Measurements from ENCODE around the gene GRIK3. TPM values are rescaled to one million over a fixed set of nuclear protein-coding genes. Genes with fewer than 3 reads are reported as not detected.

GRIK3 gene
- polyA plus RNA-seq, 1 donor (not counting 4 experiments of a cell fraction or from before 2014, with no cell fraction given), result not detected

DNA sequence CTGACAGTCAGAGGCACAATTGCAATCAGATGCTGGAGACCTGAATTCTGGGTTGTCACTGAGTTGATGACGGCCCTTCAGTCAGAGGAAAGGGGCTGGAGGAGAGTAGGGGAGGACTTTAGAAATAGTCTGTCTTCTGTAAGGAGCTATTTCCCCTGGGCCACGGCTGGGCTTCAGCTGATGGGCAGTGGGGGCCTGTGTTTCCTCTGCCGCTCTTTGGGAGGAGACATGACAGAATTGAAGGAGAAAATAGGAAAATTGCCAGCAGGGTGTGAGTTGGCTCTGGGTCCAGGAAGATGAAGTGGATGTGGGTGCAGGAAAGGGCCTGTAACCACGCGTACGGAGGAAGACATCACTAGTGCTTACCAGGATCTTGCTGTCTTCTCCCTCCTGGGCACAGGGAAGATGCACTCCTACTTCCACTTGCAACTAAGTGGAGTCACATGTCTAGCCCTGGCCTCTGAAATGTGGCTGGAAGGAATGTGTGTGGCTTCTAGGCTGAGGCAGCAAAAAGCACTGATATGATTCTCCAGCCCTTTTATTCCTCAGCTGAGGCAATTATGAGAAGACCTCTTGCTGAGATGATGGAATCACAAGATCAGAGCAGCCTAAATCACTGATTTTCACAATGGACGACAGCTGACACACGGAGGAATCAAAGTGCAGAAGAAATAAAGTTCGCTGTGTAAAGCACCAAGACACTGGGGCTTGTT is 250.0 kb downstream of the GRIK3 start:
- no peak for DNase-seq (ENCODE audit: low read depth, low spot score)
- no peak overlapping the region for H2AFZ ChIP-seq (ENCODE audit: control insufficient read depth, low read length)
- H3K9me3 ChIP-seq (ENCODE audit: control insufficient read depth, low read depth, low read length), result no peaks in the 10 kb centered on the region
- no peaks in the 10 kb centered on the region for H3K9me1 ChIP-seq (ENCODE audit: control insufficient read depth, extremely low read depth, insufficient read depth, low read length)
- TF ChIP-seq EZH2 (IDR thresholded peaks at IDR 0.05; ENCODE audit: low read length), result no peak
- TF ChIP-seq, protein P1, sequence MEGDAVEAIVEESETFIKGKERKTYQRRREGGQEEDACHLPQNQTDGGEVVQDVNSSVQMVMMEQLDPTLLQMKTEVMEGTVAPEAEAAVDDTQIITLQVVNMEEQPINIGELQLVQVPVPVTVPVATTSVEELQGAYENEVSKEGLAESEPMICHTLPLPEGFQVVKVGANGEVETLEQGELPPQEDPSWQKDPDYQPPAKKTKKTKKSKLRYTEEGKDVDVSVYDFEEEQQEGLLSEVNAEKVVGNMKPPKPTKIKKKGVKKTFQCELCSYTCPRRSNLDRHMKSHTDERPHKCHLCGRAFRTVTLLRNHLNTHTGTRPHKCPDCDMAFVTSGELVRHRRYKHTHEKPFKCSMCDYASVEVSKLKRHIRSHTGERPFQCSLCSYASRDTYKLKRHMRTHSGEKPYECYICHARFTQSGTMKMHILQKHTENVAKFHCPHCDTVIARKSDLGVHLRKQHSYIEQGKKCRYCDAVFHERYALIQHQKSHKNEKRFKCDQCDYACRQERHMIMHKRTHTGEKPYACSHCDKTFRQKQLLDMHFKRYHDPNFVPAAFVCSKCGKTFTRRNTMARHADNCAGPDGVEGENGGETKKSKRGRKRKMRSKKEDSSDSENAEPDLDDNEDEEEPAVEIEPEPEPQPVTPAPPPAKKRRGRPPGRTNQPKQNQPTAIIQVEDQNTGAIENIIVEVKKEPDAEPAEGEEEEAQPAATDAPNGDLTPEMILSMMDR (optimal IDR thresholded peaks at IDR 0.05 in 1 of 3, IDR thresholded peaks at IDR 0.05 in 1 of 3, conservative IDR thresholded peaks at IDR 0.05 in 1 of 3; ENCODE audit: extremely low read depth in 1 of 3, insufficient read depth in 2 of 3, low read length in 3 of 3), result no peak
- H3K4me2 ChIP-seq (ENCODE audit: control insufficient read depth, extremely low read depth, insufficient read depth, low read depth, low read length), result no peak overlapping the region
- no peaks in the 10 kb centered on the region for H3K36me3 ChIP-seq (ENCODE audit: control insufficient read depth in 2 of 2, extremely low read depth in 1 of 2, insufficient read depth in 2 of 2, low read length in 2 of 2)
- no peak for FAIRE-seq
- peaks cover 11% of the 10 kb centered on the region for H3K27me3 ChIP-seq (ENCODE audit: control insufficient read depth, extremely low read depth, insufficient read depth, low read length)
- dilution Hi-C loops (cut with MboI; ENCODE audit: extremely low pct_ligation_motif_present, low sequenced_read_pairs), result no loop called here
- no peaks in the 10 kb centered on the region for H4K20me1 ChIP-seq (ENCODE audit: control insufficient read depth, extremely low read depth, insufficient read depth, low read length)
- H3K9ac ChIP-seq (ENCODE audit: control insufficient read depth, extremely low read depth, insufficient read depth, low read length), result no peak overlapping the region
- no peak overlapping the region for H3K4me3 ChIP-seq (ENCODE audit: control insufficient read depth in 2 of 3, extremely low read depth in 1 of 3, insufficient read depth in 2 of 3, low read depth in 1 of 3, low read length in 3 of 3)
- no peaks in the 10 kb centered on the region for H3K4me1 ChIP-seq (ENCODE audit: control insufficient read depth, extremely low read depth, insufficient read depth, low read length)
- no peaks in the 10 kb centered on the region for H3K79me2 ChIP-seq (ENCODE audit: control insufficient read depth, insufficient read depth, low read length)
- H3K27ac ChIP-seq (ENCODE audit: control insufficient read depth, insufficient read depth, low read length), result no peak overlapping the region

DNA sequence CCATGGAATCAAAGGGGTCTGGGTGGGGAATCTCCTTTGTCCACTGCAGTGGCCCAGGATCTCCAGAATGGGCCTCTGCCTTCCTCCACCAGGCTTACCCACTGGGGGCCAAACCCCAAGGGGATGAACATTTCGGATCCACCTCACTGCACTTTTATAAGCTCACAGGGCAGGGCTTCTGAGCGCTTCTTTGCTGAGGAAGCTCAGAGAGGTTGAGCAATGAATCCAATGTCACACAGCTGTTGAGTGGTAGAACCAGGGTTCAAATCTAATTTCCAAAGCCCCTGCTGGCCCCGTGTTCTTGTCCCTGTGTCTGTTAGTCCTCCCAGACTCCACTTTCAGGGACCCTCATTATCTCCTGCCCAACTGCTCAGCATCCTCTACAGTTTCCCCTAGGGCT is 250.8 kb downstream of the GRIK3 start:
- peaks cover 11% of the 10 kb centered on the region for H3K27me3 ChIP-seq (ENCODE audit: control insufficient read depth, extremely low read depth, insufficient read depth, low read length)
- no peak for TF ChIP-seq EZH2 (IDR thresholded peaks at IDR 0.05; ENCODE audit: low read length)
- TF ChIP-seq, protein P1 (optimal IDR thresholded peaks at IDR 0.05 in 1 of 3, IDR thresholded peaks at IDR 0.05 in 1 of 3, conservative IDR thresholded peaks at IDR 0.05 in 1 of 3; ENCODE audit: extremely low read depth in 1 of 3, insufficient read depth in 2 of 3, low read length in 3 of 3), result no peak
- H3K4me2 ChIP-seq (ENCODE audit: control insufficient read depth, extremely low read depth, insufficient read depth, low read depth, low read length), result no peak overlapping the region
- no peak overlapping the region for H3K4me3 ChIP-seq (ENCODE audit: control insufficient read depth in 2 of 3, extremely low read depth in 1 of 3, insufficient read depth in 2 of 3, low read depth in 1 of 3, low read length in 3 of 3)
- H3K4me1 ChIP-seq (ENCODE audit: control insufficient read depth, extremely low read depth, insufficient read depth, low read length), result no peaks in the 10 kb centered on the region
- H4K20me1 ChIP-seq (ENCODE audit: control insufficient read depth, extremely low read depth, insufficient read depth, low read length), result no peaks in the 10 kb centered on the region
- dilution Hi-C loops (cut with MboI; ENCODE audit: extremely low pct_ligation_motif_present, low sequenced_read_pairs), result no loop called here
- H3K9me3 ChIP-seq (ENCODE audit: control insufficient read depth, low read depth, low read length), result no peaks in the 10 kb centered on the region
- DNase-seq (ENCODE audit: low read depth, low spot score) (no peak), FAIRE-seq (no peak)
- H3K36me3 ChIP-seq (ENCODE audit: control insufficient read depth in 2 of 2, extremely low read depth in 1 of 2, insufficient read depth in 2 of 2, low read length in 2 of 2), result no peaks in the 10 kb centered on the region
- H3K27ac ChIP-seq (ENCODE audit: control insufficient read depth, insufficient read depth, low read length), result no peak overlapping the region
- H3K9ac ChIP-seq (ENCODE audit: control insufficient read depth, extremely low read depth, insufficient read depth, low read length), result no peak overlapping the region
- H3K9me1 ChIP-seq (ENCODE audit: control insufficient read depth, extremely low read depth, insufficient read depth, low read length), result no peaks in the 10 kb centered on the region
- no peak overlapping the region for H2AFZ ChIP-seq (ENCODE audit: control insufficient read depth, low read length)
- no peaks in the 10 kb centered on the region for H3K79me2 ChIP-seq (ENCODE audit: control insufficient read depth, insufficient read depth, low read length)
